ACHN (cell line): Measurements from ENCODE around the gene HSPA14.
"Not testable (repeated sequence)": the region's sequence is repeated elsewhere in the genome, so short reads cannot be mapped to it uniquely, and the experiment has no call there.

Experiments
- DNase-seq: peaks from one replicate; pipeline ENCODE4 v3.0.0-alpha.2; 2015
- in situ Hi-C: cut with HindIII; loops from 2 replicates; pipeline ENCODE4 v1.10.0; 2017; ENCODE audit warnings: low sequenced_read_pairs, low pct_ligation_motif_present, low pct_unique_long_range_greater_than_20kb

Gene HSPA14

GRCh38 chr10:14837757-14838581 is at the start of gene HSPA14, which contains the start of the genes CDNF and MSANTD7:
TSS of gene HSPA14 (plus strand) at chr10:14838306. CDS start at chr10:14838403, 97 bp downstream.
TSS of gene CDNF (minus strand) at chr10:14838037. CDS start at chr10:14837946, 91 bp downstream.
TSS of gene MSANTD7 (plus strand) at chr10:14838306. CDS start at chr10:14842285, 3,979 bp downstream.
- peak; percentile 99 for DNase-seq
- in situ Hi-C loops: no loop called here

GRCh38 chr10:14798636-14799035 is 39.5 kb upstream of the HSPA14 start:
- no peak for DNase-seq
- in situ Hi-C loops: no loop called here

GRCh38 chr10:14800397-14800796 is 37.7 kb upstream of the HSPA14 start:
- DNase-seq: no peak
- in situ Hi-C loops: no loop called here

- DNase-seq: no peak
- in situ Hi-C loops: no loop called here
Observed at GRCh38 chr10:14801723-14802122, 36.4 kb upstream of the HSPA14 start.

GRCh38 chr10:14803827-14804226 is 34.3 kb upstream of the HSPA14 start:
- DNase-seq: no peak
- in situ Hi-C loops: no loop called here

GRCh38 chr10:14806318-14806717 is 31.8 kb upstream of the HSPA14 start:
- in situ Hi-C loops: no loop called here
- no peak for DNase-seq

- DNase-seq: no peak
- in situ Hi-C loops: no loop called here
Observed at GRCh38 chr10:14810969-14811953, 26.8 kb upstream of the HSPA14 start.

- DNase-seq: peak; percentile 4
- in situ Hi-C loops: no loop called here
Observed at GRCh38 chr10:14812271-14812670, 25.8 kb upstream of the HSPA14 start.

GRCh38 chr10:14815681-14816080 is 22.4 kb upstream of the HSPA14 start:
- in situ Hi-C loops: no loop called here
- DNase-seq: no peak

- DNase-seq, in situ Hi-C loops: not testable (repeated sequence)
Observed at GRCh38 chr10:14816717-14817116, 21.4 kb upstream of the HSPA14 start.

GRCh38 chr10:14820010-14820774 is 17.9 kb upstream of the HSPA14 start:
- peak; percentile 47 for DNase-seq
- in situ Hi-C loops: no loop called here

GRCh38 chr10:14820775-14821154 is 17.3 kb upstream of the HSPA14 start:
- DNase-seq: no peak
- in situ Hi-C loops: no loop called here

GRCh38 chr10:14821635-14822375 is 16.3 kb upstream of the HSPA14 start:
- in situ Hi-C loops: no loop called here

GRCh38 chr10:14822879-14823755 is 15.0 kb upstream of the HSPA14 start:
- in situ Hi-C loops: no loop called here
- peak; percentile 56 for DNase-seq

More at GRCh38 chr10:14821635-14822375, 16.3 kb upstream of the HSPA14 start:
- no peak for DNase-seq

- no peak for DNase-seq
- in situ Hi-C loops: no loop called here
Observed at GRCh38 chr10:14823966-14824365, 14.1 kb upstream of the HSPA14 start.

- DNase-seq: no peak
- in situ Hi-C loops: no loop called here
Observed at GRCh38 chr10:14826076-14826829, 11.9 kb upstream of the HSPA14 start.
